Measurements from ENCODE around the gene NPPB. TPM values are rescaled to one million over a fixed set of nuclear protein-coding genes. Genes with fewer than 3 reads are reported as not detected.
A peak's percentile ranks its signal among the peaks of the same experiment; 100 is the strongest.

NPPB gene
- polyA plus RNA-seq, 4 donors = 0.39 to 145 (median 19.7) TPM; not detected in 1

- FAIRE-seq = no peak
- no peaks in the 10 kb centered on the region for H3K9me3 ChIP-seq (ENCODE audit: control insufficient read depth in 2 of 2, insufficient read depth in 1 of 2, low read depth in 1 of 2, low read length in 1 of 2)
- no peak for DNase-seq
- H3K27me3 ChIP-seq (ENCODE audit: control insufficient read depth in 3 of 3, insufficient read depth in 3 of 3, low read length in 3 of 3) = no peaks in the 10 kb centered on the region
- peaks cover 10 to 73% (median 26%) of the 10 kb centered on the region in 3 donors for H3K36me3 ChIP-seq (ENCODE audit: control insufficient read depth in 3 of 3, insufficient read depth in 2 of 3, low read depth in 1 of 3, low read length in 3 of 3)
- H3K4me1 ChIP-seq (ENCODE audit: control insufficient read depth in 3 of 3, insufficient read depth in 2 of 3, low read depth in 1 of 3, low read length in 2 of 3) = no peaks in the 10 kb centered on the region
- H3K4me3 ChIP-seq (ENCODE audit: low read depth in 1 of 3, low read length in 3 of 3) = no peak overlapping the region
- 89 to 94% (median 93%) methylated on average over 17 of the region's 17 CpGs for WGBS, 3 donors
- no peak overlapping the region for H3K27ac ChIP-seq (ENCODE audit: low read depth in 1 of 3, low read length in 2 of 3)
Observed at GRCh38 chr1:11823366-11824137, 35.2 kb downstream of the NPPB start.

GRCh38 chr1:11822091-11822490 lies 36.7 kb downstream of the NPPB start:
- H3K27me3 ChIP-seq (ENCODE audit: control insufficient read depth in 3 of 3, insufficient read depth in 3 of 3, low read length in 3 of 3) = no peaks in the 10 kb centered on the region
- peaks cover 12 to 68% (median 22%) of the 10 kb centered on the region in 3 donors for H3K36me3 ChIP-seq (ENCODE audit: control insufficient read depth in 3 of 3, insufficient read depth in 2 of 3, low read depth in 1 of 3, low read length in 3 of 3)
- peaks cover 0 to 2% (median 0%) of the 10 kb centered on the region in 3 donors for H3K4me1 ChIP-seq (ENCODE audit: control insufficient read depth in 3 of 3, insufficient read depth in 2 of 3, low read depth in 1 of 3, low read length in 2 of 3)
- no peak overlapping the region for H3K4me3 ChIP-seq (ENCODE audit: low read depth in 1 of 3, low read length in 3 of 3)
- H3K9me3 ChIP-seq (ENCODE audit: control insufficient read depth in 2 of 2, insufficient read depth in 1 of 2, low read depth in 1 of 2, low read length in 1 of 2) = no peaks in the 10 kb centered on the region
- WGBS, 3 donors = 91 to 97% (median 92%) methylated on average over 3 of the region's 3 CpGs
- H3K27ac ChIP-seq (ENCODE audit: low read depth in 1 of 3, low read length in 2 of 3) = no peak overlapping the region
- DNase-seq (no peak), FAIRE-seq (no peak)

- H3K36me3 ChIP-seq (ENCODE audit: control insufficient read depth in 3 of 3, insufficient read depth in 2 of 3, low read depth in 1 of 3, low read length in 3 of 3) = peaks cover 4 to 46% (median 17%) of the 10 kb centered on the region in 3 donors
- DNase-seq (peak in 1 of 2 donors; percentile 77), FAIRE-seq (no peak)
- no peak overlapping the region for H3K4me3 ChIP-seq (ENCODE audit: low read depth in 1 of 3, low read length in 3 of 3)
- no peaks in the 10 kb centered on the region for H3K27me3 ChIP-seq (ENCODE audit: control insufficient read depth in 3 of 3, insufficient read depth in 3 of 3, low read length in 3 of 3)
- no peaks in the 10 kb centered on the region for H3K9me3 ChIP-seq (ENCODE audit: control insufficient read depth in 2 of 2, insufficient read depth in 1 of 2, low read depth in 1 of 2, low read length in 1 of 2)
- WGBS, 3 donors = 25 to 74% (median 50%) methylated on average over 12 of the region's 12 CpGs
- no peak overlapping the region for H3K27ac ChIP-seq (ENCODE audit: low read depth in 1 of 3, low read length in 2 of 3)
- peaks cover 0 to 2% (median 0%) of the 10 kb centered on the region in 3 donors for H3K4me1 ChIP-seq (ENCODE audit: control insufficient read depth in 3 of 3, insufficient read depth in 2 of 3, low read depth in 1 of 3, low read length in 2 of 3)
Observed at GRCh38 chr1:11817192-11817591, 41.6 kb downstream of the NPPB start.

- no peak for DNase-seq
- FAIRE-seq = no peak
- no peaks in the 10 kb centered on the region for H3K27me3 ChIP-seq (ENCODE audit: control insufficient read depth in 3 of 3, insufficient read depth in 3 of 3, low read length in 3 of 3)
- no peak overlapping the region for H3K4me3 ChIP-seq (ENCODE audit: low read depth in 1 of 3, low read length in 3 of 3)
- H3K9me3 ChIP-seq (ENCODE audit: control insufficient read depth in 2 of 2, insufficient read depth in 1 of 2, low read depth in 1 of 2, low read length in 1 of 2) = no peaks in the 10 kb centered on the region
- peaks cover 0 to 2% (median 0%) of the 10 kb centered on the region in 3 donors for H3K4me1 ChIP-seq (ENCODE audit: control insufficient read depth in 3 of 3, insufficient read depth in 2 of 3, low read depth in 1 of 3, low read length in 2 of 3)
- H3K27ac ChIP-seq (ENCODE audit: low read depth in 1 of 3, low read length in 2 of 3) = no peak overlapping the region
- H3K36me3 ChIP-seq (ENCODE audit: control insufficient read depth in 3 of 3, insufficient read depth in 2 of 3, low read depth in 1 of 3, low read length in 3 of 3) = peaks cover 7 to 56% (median 17%) of the 10 kb centered on the region in 3 donors
- WGBS, 3 donors = 84 to 92% (median 90%) methylated on average over 5 of the region's 5 CpGs
Observed at GRCh38 chr1:11813021-11813420, 45.7 kb downstream of the NPPB start.

Other genes with a start within 250 kb of the NPPB start
- gene FBXO2, start 204.5 kb downstream of the NPPB start, polyA plus RNA-seq = 100 to 1,000 TPM in 1 of 4 donors, 10 to 100 TPM in 2, 1 to 10 TPM in 1; 5.7 to 128 (median 45.3) TPM
- 10 to 100 TPM; 11.0 to 32.4 (median 27.8) TPM for gene FBXO44, start 204.1 kb downstream of the NPPB start, polyA plus RNA-seq
- gene FBXO6, start 194.7 kb downstream of the NPPB start, polyA plus RNA-seq = 10 to 100 TPM; 10.2 to 41.6 (median 27.2) TPM
- 10 to 100 TPM; 17.2 to 34.6 (median 27.6) TPM for gene MAD2L2, start 177.8 kb downstream of the NPPB start, polyA plus RNA-seq
- gene DRAXIN, start 167.2 kb downstream of the NPPB start, polyA plus RNA-seq = under 1 TPM in 2 of 4 donors, not detected in 2; 0.07 to 0.15 TPM
- 10 to 100 TPM in 2 of 4 donors, 1 to 10 TPM in 2; 5.6 to 54.9 (median 19.2) TPM for gene AGTRAP, start 122.8 kb downstream of the NPPB start, polyA plus RNA-seq
- 1 to 10 TPM in 3 of 4 donors, under 1 TPM in 1; 0.10 to 2.4 (median 1.4) TPM for gene C1orf167, start 96.8 kb downstream of the NPPB start, polyA plus RNA-seq
- 10 to 100 TPM; 11.2 to 20.1 (median 15.4) TPM for gene MTHFR, start 53.0 kb downstream of the NPPB start, polyA plus RNA-seq
- gene CLCN6, start 52.8 kb downstream of the NPPB start, polyA plus RNA-seq = 10 to 100 TPM in 3 of 4 donors, 1 to 10 TPM in 1; 9.2 to 20.9 (median 12.1) TPM
- gene NPPA, start 11.2 kb downstream of the NPPB start, polyA plus RNA-seq = 10 to 100 TPM in 1 of 4 donors, 1 to 10 TPM in 1, under 1 TPM in 1, not detected in 1; 0.68 to 22.4 (median 1.4) TPM
- gene KIAA2013, start 67.5 kb upstream of the NPPB start, polyA plus RNA-seq = 100 to 1,000 TPM in 1 of 4 donors, 10 to 100 TPM in 3; 76.5 to 109 (median 77.4) TPM
- 10 to 100 TPM; 26.7 to 74.4 (median 43.2) TPM for gene PLOD1, start 75.8 kb upstream of the NPPB start, polyA plus RNA-seq
- gene MFN2, start 121.5 kb upstream of the NPPB start, polyA plus RNA-seq = 10 to 100 TPM; 60.3 to 87.0 (median 78.9) TPM
- 10 to 100 TPM; 23.7 to 65.7 (median 39.1) TPM for gene MIIP, start 160.6 kb upstream of the NPPB start, polyA plus RNA-seq
- 1 to 10 TPM in 1 of 4 donors, under 1 TPM in 2, not detected in 1; 0.10 to 2.1 (median 0.54) TPM for gene TNFRSF8, start 204.4 kb upstream of the NPPB start, polyA plus RNA-seq